HG03520 (cell line): ENCODE data around the gene LHX6.

Experiments used
- ATAC-seq: cut with Tn5 transposase; IDR thresholded peaks from one replicate; pipeline ENCODE4 v1.9.1; 2021; ENCODE audit warnings: mild to moderate bottlenecking, moderate library complexity; ENCODE audit not compliant: unreplicated experiment

The LHX6 gene

GRCh38 chr9:122228568-122229484 is at the start of gene LHX6:
LHX6 (minus strand) TSS chr9:122228957; CDS start chr9:122228740, 217 bp downstream.
- ATAC-seq = no peak

DNA sequence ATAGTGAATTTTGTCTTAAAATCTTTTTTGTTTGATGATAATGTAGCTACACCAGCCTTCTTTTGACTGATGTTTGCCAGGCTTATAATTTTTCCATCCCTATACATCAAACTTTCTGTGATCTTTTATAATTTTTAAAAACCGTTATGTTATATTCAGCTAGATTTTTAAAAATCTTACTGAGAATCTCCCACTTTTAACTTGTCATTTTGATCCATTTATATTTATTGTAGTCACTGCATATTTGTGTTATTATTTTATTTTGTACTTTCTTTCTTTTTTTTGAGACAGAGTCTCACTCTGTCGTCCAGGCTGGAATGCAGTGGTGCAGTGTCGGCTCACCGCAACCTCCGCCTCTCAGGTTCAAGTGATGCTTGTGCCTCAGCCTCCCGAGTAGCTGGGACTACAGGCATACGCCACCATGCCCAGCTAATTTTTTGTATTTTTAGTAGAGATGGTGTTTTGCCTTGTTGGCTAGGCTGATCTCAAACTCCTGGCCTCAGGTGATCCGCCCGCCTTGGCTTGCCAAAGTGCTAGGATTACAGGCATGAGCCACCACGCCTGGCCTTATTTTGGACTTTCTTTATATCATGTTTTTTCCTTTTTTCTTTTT is 48.6 kb upstream of the LHX6 start:
- no peak for ATAC-seq

DNA sequence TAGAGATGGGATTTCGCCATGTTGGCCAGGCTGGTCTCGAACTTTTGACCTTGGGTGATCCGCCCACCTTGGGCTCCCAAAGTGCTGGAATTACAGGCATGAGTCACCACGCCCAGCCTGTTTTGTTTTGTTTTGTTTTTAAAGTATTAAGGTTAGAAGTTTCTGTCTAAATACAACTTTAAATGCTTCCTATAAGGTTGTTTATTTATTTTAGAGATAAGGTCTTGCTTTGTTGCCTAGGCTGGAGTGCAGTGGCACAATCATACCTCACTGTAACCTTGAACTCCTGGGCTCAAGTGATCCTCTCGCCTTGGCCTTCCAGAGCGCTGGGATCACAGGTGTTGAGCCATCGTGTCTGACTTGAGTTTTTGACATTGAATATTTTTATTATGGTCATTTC is 47.3 kb upstream of the LHX6 start:
- no peak for ATAC-seq

DNA sequence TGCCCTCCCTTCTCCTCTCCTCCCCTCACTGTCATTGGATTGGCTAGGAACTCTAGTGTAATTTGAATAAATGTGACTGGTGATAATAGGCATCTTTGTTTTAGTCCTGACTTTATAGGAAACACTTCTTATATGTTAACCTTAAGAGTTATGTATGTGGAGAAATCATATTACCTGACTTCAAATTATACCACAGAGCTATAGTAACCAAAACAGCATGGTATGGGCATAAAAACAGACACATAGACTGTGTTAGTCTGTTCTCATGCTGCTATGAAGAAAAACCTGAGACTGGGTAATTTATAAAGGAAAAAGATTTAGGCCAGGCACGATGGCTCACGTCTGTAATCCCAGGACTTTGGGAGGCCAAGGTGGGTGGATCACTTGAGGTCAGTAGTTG is 45.3 kb upstream of the LHX6 start:
- no peak for ATAC-seq

- ATAC-seq = no peak
Observed at GRCh38 chr9:122268041-122268814, 39.5 kb upstream of the LHX6 start.

DNA sequence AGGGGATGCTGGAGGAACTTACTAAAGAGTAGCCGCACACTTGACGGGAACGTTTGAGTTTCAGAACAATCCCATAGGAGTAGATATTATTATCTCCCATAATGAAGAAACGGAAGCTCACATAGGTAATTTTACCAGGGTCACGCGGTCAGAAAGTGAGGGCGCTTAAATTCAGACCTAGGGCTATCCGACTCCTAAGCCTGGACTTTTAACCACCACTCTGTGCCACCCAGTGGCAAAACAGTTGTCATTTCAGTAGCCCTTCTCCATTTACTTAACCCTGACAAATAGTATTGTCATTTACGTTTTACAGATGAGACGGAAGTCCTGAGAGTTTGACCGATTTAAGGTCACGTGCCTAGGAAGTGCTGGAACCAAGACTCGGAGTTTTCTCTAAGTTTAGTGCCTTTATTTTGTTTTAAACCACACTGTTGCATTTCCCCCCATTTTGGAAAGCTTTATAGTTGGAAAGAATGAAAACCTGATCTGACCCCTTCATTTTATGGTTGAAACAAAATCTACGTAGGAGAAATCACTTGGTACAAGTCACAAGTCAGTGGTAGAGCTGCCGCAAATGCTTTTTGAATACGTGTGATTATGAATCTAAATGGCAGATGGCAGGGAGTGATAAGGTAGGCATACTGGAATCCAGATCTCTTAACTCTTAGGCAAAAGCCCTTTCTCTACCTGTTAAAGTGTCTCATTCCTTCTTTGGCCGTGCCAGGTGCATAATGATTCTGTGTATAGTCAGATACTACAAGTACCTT is 36.6 kb upstream of the LHX6 start:
- ATAC-seq = peak; percentile 22

DNA sequence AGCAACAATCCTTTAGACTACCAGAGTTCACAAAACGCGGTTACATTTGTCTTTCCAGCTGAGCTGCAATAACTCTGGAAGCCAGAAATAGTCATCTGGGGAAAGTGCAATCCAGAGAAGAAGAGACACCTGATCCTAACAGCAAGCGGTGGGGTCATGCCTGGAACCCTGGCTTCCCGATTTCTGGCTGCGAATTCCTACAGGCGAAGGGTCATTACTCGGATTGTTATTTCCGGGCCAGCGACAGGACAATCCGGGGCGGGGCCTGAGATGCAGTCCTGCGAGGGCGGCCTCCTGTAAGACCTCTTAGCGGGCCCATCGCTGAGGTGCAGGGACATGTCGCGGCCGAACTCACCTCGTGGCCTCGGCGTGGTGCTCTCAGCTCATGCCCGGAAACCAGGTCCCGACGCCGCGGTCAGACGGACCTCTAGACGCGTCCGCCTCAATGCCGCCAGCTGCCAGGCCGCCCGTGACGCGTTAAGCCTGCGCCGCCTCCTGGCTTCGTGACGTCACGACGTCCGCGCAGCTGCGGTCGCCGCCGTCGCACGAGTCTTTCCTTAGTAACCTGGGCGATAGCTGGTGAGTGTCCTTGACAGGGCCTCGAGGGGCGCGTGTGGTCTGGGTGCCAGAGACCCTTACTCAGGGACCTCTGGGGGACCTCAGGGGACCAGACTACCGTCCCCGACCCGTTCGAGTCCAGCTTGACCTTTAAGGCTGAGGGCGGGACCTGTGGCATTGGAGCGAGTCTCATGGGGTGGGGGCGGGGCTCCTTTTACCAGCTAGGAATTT is 35.8 kb upstream of the LHX6 start, which contains the start of the genes MRRF and RBM18:
Gene MRRF, plus strand, starts transcription at position 523 of the 789 bp plus-strand sequence. CDS start 6,010 bp downstream, outside the sequence.
Gene RBM18, minus strand, starts transcription at position 481 of the 789 bp plus-strand sequence. CDS start 3,348 bp downstream, outside the sequence.
- ATAC-seq = peak; percentile 79

GRCh38 chr9:122263699-122264349 is 35.1 kb upstream of the LHX6 start:
- no peak for ATAC-seq

DNA sequence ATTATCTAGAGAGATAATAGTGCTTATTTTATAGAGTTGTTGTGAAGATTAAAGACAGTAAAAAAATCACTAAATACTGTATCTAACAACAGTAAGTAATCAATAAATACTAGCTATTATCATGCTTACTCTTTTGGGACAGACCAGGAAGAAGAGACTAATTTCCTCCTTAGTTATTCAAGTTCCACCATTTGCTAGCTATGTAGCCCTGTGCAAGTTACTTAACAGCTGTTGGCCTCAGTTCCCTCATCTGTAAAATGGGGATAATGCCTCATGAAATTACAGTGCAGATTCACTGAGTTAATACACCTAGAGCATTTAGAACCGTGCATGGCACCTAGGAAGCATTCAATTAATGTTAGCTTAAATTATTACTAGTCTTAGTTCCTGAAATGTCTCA is 33.3 kb upstream of the LHX6 start:
- no peak for ATAC-seq

GRCh38 chr9:122261469-122261881 is 32.7 kb upstream of the LHX6 start:
- ATAC-seq = no peak

DNA sequence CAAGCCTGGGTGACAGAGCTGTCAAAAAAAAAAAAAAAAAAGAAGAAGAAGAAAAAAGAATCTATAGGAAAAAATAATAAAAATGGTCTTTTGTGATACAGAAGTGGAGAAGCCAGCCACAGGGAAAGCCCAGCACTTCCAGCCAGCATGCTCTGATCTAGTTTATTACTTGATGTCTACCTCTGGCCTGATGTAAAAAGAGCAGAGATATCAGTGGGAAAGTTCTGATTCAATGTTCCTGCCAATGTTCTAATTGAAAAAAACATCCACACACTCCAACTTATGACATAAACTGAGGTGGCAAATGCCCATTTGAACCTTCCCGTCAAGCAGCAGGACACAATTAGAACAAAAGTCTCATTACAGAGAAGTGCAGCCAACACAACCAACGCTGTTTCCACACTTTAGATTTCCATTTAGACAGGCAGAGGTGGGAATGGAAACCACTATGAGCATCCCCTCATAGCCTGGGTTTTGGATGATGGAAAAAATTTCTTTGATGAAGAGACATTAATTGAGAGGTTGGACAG is 30.2 kb upstream of the LHX6 start:
- ATAC-seq = no peak

DNA sequence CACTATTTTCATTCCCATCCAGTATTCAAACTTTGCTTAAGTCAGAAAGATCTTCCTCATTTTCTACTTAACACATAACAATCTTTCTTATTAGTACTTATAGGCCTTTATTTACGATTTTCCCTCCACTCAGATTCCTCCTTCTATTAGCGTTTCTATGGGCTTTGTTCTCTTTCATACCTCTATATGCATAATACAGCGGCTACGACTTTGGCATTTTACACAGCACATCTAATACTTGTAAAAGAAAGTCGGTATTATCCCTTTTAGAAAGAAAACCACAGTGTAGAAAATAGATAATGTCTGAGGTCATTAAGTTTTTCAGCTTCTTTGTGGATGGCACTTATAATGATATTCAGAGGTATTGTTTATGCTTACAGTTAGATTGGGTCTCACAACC is 27.4 kb upstream of the LHX6 start:
- no peak for ATAC-seq

- no peak for ATAC-seq
Observed at GRCh38 chr9:122254761-122255160, 26.0 kb upstream of the LHX6 start.

DNA sequence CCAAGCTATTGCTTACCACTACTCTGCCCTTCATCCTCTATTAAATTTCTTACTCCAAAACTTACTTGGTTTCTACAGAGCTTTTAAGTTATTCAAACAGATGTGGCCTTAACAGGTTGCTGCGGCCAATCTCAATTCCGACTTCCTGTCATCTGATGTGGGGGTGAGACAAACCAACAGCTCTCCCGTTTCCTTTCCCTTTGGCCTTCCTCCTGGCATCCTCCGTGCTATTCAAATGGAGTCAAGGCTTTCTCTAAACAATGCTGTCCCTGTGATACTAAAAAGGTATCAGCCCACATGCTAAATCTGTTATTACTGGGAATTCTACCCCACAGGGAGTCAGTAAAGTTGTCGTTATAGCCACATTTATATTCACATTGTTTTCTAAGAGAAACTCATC is 24.0 kb upstream of the LHX6 start:
- no peak for ATAC-seq

- ATAC-seq = no peak
Observed at GRCh38 chr9:122251351-122251750, 22.6 kb upstream of the LHX6 start.

GRCh38 chr9:122248448-122248865 is 19.7 kb upstream of the LHX6 start:
- no peak for ATAC-seq

GRCh38 chr9:122246666-122247065 is 17.9 kb upstream of the LHX6 start:
- no peak for ATAC-seq

DNA sequence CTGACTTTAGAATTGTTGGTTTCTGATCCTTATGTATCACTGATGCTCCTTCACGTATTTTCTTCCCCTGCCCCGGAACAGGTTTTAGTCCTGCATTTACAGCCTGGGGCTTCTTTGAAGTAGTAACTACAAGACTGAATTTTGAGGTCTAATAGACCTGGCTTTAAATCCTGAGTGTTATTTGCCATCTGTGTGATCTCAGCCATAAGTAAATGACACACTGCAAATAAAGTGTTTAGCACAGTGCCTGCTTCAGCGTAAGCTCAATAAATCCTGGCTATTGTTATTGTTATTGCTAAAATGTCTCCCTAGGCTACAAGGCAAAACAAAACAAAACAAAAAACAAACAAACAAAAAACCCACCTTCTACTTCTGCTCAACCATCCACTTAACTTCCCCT is 15.6 kb upstream of the LHX6 start:
- ATAC-seq = no peak

DNA sequence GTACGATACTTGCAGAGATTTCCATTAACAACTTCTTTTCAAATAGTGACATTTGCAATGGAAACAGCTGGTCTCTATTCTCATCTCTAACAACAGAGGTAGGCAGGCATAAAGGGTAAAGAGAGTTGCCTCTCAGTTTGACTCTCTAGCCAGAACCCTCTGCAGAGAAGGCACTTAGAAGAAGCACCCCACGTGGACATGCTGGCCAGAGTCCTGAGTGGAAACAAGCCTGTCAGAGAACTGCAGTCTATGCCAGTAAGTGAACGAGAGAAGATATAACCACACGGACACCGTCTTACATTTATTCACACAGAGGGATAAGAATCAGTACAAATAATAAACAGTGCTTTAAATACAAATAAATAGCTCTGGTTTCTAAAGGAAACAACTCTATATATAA is 11.0 kb upstream of the LHX6 start:
- no peak for ATAC-seq
